GM19023 (cell line): Measurements from ENCODE around the gene EIF2S3.
"Not testable (repeated sequence)": the region's sequence is repeated elsewhere in the genome, so short reads cannot be mapped to it uniquely, and the experiment has no call there.

Source experiments
- ATAC-seq: cut with Tn5 transposase; IDR thresholded peaks from one replicate; pipeline ENCODE4 v1.9.1; 2021; ENCODE audit warnings: mild to moderate bottlenecking, moderate library complexity; ENCODE audit not compliant: unreplicated experiment

EIF2S3 gene

DNA sequence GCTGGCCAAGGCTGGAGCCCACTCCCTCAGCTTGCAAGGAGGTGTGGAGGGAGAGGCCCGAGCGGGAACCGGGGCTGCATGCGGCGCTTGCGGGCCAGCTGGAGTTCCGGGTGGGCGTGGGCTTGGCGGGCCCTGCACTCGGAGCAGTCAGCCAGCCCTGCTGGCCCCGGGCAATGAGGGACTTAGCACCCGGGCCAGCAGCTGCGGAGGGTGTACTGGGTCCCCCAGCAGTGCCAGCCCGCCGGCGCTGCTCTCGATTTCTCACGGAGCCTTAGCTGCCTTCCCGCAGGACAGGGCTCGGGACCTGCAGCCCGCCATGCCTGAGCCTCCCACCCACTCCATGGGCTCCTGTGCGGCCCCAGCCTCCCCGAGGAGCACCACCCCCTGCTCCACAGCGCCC is 5.1 kb upstream of the EIF2S3 start:
- not testable (repeated sequence) for ATAC-seq

DNA sequence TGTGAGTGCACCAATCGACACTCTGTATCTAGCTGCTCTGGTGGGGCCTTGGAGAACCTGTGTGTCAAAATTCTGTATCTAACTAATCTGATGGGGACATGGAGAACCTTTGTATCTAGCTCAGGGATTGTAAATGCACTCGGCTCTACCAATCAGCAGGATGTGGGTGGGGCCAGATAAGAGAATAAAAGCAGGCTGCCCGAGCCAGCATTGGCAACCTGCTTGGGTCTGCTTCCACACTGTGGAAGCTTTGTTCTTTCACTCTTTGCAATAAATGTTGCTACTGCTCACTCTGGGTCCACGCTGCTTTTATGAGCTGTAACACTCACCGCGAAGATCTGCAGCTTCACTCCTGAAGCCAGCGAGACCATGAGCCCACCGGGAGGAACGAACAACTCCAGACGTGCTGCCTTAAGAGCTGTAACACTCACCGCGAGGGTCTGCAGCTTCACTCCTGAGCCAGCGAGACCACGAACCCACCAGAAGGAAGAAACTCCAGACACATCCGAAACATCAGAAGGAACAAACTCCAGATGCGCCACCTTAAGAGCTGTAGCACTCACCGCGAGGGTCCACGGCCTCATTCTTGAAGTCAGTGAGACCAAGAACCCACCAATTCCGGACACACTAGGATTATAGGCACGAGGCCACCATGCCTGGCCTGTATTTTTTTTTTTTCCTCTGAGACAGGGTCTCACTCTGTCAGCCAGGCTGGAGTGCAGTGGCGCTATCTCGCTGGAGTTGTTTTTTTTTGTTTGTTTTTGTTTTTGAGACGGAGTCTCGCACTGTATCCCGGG is 4.0 kb upstream of the EIF2S3 start:
- not testable (repeated sequence) for ATAC-seq

DNA sequence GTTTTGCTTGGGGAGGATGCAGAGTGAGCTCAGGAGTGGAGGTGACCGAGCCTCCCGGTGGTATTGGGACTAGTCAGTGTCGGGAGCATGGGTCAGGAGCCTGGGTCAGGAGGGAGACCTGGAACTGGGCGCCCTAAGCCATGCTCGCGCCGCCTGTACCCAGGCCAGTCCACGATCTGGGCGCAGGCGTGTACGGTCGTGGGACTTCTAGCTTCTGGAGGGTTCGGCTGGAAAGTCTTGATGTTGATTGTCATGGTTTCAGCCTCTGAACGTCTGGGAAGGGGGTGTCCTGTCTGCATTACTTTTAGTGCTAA is 244 bp downstream of the EIF2S3 start:
- peak; percentile 11 for ATAC-seq

DNA sequence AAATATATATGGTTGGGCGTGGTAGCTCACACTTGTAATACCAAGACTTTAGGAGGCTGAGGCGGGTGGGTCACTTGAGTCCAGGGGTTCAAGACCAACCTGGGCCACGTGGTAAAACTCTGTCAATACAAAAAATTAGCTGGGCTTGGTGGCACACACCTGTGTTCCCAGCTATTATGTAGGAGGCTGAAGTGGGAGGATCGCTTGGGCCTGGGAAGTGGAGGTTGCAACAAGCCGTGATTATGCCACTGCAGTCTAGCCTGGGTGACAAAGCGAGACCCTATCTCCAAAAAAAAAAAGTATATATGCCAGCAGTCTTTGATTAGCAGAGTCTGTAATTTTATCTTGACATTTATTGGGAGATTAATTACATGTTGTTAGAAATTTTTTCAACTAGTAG is 8.7 kb downstream of the EIF2S3 start:
- no peak for ATAC-seq

DNA sequence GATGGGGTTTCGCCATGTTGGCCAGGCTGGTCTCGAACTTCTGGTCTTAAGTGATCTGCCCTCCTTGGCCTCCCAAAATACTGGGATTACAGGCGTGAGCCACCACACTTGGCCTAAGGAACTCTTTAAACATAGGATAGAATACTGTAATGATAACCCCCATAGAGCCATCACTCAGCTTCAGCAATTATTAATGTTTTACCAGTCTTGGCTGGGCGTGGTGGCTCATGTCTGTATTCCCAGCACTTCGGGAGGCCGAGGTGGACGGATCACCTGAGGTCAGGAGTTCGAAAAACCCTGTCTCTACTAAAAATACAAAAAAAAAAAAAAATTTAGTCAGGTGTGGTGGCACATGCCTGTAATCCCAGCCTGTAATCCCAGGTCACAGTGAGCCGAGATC is 15.1 kb downstream of the EIF2S3 start:
- no peak for ATAC-seq

DNA sequence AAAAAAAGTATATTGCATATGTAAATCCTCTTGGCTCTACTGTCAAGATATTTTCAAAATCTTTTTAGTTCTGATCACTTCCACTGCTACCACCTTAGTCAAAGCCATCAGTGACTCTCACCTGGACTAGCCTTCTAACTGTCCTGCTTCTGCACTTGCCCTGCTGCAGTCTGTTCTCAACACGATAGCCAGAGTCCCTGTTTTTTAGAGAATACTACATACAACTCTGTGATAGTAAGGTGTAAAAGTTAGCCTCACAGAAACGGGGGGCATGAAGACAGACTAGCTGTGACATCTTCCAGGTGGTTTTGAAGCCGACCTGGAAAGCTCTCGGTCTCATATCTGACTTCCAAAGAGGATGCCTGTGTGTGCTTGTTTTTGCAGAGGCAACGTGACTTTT is 24.7 kb downstream of the EIF2S3 start:
- ATAC-seq: no peak

DNA sequence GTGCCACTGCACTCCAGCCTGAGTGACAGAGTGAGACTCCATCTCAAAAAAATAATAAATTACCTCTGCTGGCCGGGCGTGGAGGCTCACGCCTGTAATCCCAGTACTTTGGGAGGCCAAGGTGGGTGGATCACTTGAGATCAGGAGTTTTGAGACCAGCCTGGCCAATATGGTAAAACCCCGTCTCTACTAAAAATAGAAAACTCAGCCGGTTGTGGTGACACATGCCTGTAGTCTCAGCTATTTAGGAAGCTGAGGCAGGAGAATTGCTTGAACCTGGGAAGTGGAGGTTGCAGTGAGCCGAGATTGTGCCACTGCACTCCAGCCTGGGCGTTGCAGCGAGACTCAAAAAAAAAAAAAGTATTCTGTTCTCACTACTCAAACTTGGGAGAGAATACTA is 25.5 kb downstream of the EIF2S3 start:
- not testable (repeated sequence) for ATAC-seq

DNA sequence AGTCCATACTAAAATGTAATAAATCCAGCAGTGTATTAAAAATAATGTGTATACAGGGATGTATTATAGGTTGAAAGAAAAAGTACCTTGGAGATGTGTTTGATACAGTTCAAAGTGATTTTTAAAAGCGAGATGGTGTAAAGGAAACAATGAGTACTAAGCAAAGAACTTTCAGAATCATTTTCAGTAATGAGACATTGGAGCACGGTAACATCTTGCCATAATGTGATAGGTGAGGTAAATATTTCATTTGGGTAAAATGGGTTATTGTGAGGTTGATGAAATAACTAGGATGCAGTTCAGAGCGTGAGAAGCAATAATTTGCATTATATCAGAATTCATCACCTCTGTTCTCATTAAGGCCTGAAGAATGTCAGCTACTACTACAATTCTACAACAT is 25.9 kb downstream of the EIF2S3 start:
- ATAC-seq: no peak

DNA sequence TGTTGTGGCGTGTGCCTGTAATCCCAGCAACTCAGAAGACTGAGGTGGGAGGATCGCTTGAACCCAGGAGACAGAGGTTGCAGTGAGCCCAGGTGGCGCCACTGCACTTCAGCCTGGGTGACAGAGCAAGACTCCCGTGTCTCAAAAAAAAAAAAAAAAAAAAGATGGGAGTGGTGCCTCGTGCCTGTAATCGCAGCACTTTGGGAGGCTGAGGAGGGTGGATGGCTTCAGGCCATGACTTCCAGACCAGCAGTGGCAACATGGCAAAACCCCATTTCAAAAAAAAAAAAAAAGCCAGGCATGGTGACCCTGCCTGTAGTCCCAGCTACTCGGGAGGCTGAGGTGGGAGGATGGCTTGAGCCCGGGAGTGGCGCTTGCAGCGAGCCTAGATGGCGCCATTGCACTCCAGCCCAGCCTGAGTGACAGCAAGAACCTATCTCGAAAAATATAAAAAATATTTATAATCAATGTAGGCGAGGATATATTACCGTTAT is 27.0 kb downstream of the EIF2S3 start:
- ATAC-seq: peak; percentile 78

DNA sequence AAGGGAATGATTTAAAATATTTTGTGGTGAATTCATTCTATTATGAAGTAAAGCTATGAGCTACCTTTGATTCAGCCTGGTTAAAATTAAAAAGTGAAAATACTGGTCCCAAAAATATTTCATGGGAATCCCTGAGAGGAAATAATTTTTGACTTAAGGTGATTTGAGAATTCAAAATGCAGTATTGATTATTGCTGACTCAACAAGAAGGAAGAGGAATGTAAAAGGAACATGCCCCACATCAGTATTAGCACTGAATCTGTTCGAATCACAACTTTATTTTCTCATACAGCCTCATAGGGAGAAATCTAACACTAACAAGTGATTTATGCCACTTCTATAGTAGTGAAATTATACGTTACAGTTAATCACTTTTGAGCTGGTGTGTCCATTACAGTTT is 27.7 kb downstream of the EIF2S3 start:
- no peak for ATAC-seq

DNA sequence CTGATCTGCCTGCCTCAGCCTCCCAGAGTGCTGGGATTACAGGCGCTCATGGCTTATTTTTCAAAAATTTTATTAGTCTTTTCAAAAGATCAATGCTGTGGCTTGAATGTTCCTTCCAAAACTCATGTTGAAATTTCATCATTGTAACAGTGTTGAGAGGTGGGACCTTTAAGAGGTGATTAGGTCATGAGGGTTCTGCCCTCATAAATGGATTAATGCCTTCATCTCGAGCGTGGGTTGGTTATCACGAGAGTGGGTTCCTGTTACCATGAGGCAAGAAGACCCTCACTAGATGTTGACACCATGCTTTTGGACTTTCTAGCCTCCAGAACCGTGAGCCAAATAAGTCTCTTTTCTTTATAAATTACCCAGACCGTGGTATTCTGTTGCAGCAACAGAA is 30.3 kb downstream of the EIF2S3 start:
- ATAC-seq: no peak

DNA sequence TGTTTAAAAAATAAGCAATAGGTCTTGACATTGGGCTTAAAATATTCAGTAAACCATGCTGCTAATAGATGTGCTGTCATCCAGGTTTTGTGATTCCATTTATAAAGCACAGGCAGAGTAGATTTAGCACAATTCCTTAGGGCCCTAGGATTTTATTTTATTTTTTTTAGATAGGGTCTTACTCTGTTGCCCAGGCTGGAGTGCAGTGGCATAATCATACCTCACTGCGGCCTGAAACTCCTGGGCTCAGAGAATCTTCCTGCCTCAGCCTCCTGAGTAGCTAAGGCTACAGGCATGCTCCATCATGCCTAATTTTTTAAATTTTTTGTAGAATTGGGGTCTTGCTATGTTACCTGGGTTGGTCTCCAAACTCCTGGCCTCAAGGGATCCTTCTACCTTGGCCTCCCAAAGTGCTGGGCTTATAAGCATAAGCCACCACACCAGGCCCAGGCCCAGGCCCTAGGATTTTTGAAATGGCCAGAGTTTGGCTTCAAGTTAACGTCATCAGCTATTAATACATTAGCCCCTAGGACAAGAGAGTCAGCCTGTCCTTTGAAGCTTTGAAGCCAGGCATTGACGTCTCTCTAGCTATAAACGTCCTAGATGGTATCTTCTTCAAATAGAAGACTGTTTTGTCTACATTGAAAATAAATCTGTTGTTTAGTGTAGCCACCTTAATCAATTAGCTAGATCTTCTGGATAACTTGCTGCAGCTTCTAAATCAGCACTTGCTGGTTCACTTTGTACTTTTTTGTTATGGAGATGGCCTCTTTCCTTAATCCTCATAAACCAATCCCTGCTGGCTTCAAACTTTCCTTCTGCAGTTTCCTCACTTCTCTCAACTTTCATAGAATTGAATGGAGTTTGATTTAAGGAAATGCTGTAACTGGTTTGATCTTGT is 35.8 kb downstream of the EIF2S3 start:
- no peak for ATAC-seq

DNA sequence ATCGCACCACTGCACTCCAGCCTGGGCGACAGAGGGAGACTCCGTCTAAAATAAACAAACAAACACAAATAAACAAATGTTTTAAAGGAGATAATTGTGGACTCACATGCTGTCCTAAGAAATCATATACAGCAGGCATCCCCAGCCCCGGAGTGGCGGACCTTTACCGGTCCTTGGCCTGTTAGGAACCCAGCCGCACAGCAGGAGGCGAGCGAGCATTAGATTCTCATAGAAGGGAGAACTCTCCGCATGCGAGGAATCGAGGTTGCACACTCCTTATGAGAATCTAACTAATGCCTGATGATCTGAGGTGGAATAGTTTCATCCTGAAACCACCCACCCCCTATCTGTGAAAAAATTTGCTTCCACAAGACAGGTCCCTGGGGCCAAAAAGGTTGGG is 39.0 kb downstream of the EIF2S3 start:
- no peak for ATAC-seq

DNA sequence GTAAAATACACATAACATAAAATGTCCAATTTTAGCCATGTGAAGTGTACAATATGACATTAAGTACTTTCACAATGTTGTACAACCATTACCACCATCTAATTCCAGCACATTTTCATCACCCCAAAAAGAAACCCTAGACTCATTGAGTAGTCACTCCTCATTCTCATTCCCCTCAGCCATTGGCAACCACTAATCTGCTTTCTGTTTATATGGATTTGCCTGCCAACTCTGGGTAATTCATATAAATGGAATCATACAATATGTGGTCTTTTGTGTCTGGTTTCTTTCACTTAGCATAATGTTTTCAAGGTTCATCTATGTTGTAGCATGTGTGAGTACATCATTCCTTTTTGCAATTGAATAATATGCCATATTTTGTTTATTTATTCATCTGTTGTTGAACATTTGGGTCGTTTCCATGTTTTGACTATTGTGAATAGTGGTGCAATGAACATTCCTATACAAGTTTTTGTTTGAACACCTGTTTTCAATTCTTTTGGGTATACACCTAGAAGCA is 43.0 kb downstream of the EIF2S3 start:
- ATAC-seq: no peak

DNA sequence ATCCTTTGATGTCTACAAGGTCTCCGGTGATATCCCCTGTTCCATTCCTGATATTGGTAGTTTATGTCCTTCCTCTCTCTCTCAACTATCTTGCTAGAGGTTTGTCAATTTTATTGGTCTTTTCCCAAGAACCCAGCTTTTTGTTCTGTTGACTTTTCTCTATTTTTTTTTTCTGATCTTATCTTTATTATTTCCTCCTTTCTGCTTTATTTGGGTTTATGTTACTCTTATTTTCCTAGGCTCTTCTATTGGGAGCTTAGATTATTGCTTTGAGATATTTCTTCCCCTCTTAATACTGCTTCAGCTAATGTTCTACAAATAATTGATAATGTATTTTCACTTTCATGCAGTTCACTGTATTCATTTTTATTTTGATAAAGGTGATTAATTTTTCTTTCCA is 44.2 kb downstream of the EIF2S3 start:
- ATAC-seq: no peak

DNA sequence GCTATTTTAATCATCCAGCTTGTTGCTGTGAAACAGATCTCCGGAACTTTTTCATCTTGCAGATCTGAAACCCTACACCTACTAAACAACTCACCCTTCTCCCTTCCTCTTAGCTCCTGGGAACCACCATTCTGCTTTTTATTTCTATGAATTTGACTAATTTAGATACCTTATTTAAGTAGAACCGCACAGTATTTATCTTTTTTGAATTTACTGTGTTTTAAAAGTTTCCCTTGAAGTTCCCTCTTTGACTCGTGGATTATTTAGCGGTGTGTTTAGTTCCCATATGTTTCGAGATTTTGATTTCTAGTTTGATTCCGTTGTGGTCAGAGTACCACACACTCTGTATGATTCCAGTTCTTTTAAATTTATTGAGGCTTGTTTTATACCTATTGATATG is 44.6 kb downstream of the EIF2S3 start:
- no peak for ATAC-seq

DNA sequence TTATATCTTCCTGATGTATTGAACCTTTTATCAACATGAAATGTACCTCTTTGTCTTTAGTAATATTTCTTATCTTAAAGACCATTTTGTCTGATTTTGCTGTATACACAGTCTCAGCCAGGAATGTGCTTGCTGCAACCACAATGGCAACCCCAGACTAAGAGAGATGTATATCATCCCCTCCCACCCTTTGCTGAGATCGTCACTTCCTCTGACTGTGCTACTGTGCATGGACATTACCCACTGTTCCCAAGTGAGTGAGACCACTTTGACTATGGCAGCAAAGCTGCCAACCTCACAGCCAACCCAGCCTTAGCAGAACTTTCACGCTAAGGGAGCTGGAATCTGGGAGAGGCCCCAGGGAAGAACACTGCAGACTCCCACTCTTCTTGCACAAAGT is 46.0 kb downstream of the EIF2S3 start:
- no peak for ATAC-seq

DNA sequence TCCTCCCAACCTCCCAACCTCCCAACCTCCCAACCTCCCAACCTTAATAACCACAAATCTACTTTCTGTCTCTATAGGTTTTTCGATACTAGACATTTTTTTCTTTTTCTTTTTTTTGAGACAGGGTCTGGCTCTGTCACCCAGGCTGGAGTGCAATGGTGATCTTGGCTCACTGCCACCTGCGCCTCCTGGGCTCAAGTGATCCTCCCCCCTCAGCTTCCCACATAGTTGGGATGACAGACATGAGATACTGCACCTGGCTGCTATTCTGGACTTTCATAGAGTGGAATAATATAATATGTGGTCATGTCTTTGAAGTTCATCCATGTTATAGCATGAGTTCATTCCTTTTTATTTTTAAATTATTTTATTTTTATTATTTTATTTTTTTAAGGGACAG is 55.3 kb downstream of the EIF2S3 start:
- ATAC-seq: no peak

DNA sequence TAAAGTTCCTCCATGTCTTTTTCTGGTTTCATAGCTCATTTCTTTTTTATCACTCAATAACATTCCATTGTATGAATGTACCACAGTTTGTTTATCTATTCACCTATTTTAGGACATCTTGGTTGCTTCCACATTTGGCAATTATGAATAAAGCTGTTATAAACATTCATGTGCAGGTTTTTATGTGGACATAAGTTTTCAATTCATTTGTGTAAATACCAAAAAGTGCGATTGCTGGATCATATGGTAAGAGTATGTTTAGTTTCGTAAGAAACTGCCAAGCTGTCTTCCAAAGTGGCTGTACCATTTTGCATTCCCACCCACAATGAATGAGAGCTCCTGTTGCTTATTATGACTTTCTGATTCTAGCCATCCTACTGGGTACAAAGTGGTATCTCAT is 58.4 kb downstream of the EIF2S3 start:
- no peak for ATAC-seq

DNA sequence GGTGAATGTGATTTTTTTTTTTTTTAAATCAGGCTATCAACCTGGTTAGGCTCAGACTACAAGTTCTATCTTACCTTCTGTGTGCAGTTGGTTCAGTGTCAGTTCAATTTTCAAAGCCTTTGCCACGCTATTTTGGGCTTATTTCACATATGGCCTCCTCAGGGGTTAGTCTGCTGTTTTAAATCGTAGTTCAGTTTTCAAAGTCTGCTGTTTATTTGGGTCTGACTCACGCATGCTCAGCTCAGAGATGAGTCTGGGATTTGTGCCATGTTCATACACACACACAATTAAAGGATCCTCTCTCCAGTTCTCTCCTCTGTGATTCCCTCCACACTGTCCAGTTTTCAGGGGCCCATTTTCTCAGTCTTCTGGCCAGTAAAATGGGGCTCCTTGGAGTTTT is 62.5 kb downstream of the EIF2S3 start:
- no peak for ATAC-seq

DNA sequence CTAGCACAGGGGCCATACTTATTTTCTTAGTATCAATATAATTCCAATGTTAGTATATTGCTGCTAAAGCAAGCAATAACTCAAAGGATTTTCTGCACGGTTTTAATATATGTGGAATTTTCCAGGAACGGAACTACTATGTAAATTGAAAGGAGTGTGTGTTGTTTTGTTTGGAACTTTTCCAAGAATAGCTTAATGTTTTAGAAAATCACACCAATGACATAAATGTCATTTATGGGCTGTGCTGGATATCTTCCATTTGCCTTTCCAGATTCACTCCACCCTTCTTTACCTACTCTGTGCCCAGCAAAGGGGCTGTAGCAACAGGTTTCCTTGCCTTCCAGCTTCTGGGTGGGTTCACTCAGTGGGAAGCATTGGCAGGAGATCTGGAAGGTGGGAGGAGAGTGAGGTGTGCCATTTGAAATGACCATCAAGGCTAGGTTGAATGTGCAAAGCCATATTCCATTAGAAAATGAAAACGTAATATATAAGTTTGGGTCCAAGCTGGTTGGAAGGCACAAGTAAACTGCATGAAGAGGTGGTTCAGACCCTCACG is 69.6 kb downstream of the EIF2S3 start:
- no peak for ATAC-seq
